HG03135 (cell line): Measurements from ENCODE around the gene SMC1A.
"Not testable (repeated sequence)": the region's sequence is repeated elsewhere in the genome, so short reads cannot be mapped to it uniquely, and the experiment has no call there.

Experiments
- ATAC-seq: cut with Tn5 transposase; IDR thresholded peaks from one replicate; pipeline ENCODE4 v1.9.1; 2021; ENCODE audit warnings: mild to moderate bottlenecking, moderate library complexity; ENCODE audit not compliant: unreplicated experiment

SMC1A gene

DNA sequence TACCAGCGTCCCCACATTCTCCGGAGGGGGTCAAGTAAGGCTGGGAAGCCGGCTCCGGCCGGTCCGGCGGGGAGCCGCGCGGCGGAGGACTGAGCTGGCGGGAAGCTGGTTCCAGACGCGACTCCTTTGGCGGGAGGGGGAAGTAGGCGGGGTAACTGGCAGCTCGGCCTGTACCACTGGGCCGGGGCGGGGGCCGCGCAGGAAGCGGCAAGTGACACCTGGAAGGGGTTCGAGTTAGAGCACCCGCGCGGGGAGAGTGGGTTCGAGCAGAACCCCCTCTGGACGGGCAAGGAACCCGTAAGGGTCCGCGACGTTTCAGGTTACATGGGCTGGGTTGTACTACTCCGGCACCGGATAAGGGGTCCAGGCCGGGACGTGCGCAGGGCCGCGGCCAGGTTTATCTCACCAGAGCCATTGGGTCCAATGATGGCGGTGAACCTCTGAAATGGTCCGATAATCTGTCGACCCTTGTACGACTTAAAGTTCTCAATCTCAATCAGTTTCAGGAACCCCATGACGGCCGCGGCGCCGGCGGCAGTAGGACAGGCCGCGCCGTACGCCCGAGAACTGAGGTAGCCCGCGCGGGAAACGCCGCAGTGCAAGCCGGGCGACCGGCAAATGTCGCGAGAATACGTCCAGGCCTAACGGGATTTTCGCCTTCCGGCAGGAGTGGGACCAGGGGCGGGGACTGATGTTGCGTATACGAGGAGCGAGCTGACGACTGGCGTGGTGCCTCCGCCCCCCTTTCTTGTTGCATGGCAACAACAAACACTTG, at the start of gene SMC1A:
Gene SMC1A, minus strand, starts transcription at position 569 of the 775 bp plus-strand sequence. Its CDS starts 54 bp downstream, at position 515.
- ATAC-seq: peak; percentile 91

- ATAC-seq: no peak
Measured at GRCh38 chrX:53471346-53471745, 48.9 kb upstream of the SMC1A start.

DNA sequence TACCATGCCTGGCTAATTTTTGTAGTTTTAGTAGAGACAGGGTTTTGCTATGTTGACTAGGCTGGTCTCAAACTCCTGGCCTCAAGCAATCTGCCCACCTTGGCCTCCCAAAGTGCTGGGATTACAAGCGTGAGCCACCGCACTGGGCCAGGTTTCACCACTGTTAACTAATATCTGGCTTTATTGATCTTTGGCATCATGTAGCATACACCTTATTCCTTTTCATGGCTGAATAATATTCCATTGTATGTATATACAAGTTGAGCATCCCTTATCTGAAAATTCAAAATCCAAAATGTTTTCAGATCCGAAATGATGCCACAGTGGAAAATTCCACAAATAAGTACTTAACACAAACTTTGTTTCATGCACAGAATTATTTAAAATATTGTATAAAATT, 46.2 kb upstream of the SMC1A start:
- ATAC-seq: not testable (repeated sequence)

DNA sequence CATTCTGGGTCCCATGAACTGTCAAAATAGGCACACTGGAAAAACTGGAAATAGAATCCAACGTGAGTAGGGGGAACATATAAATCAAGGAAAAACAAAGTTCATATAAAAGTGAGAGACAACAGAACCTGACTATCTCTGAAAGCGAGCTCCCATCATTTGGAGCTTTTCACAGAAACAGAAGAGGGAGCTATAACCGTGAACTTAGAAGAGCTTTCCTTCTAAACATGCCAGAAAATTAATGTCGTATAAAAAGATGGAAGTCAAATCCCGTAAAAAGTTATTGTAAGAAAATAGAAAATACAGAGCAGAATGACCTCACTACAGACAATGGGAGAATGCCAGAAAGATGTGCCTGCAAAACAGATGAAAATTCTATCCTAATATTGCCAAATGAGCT, 35.6 kb upstream of the SMC1A start:
- ATAC-seq: no peak

DNA sequence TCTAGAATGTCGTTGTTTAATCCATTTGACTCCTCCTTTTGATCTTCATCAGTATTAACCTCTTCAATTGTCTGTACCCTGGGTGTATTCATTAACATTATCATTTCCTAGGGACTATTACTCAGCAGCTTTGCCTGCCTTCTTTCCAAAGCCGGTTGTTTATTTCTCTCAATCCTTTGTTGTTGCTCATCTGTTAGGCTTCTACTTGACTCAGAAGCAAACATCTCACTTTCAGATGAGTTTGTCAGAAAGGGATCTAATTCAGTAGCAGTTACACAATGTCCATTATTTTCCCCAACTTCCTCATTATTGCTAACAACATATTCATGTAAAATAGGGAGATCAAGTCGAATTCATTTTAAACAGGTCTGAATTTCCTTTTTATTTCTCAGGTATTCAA, 33.8 kb upstream of the SMC1A start:
- ATAC-seq: no peak

- no peak for ATAC-seq
Measured at GRCh38 chrX:53452812-53453211, 30.4 kb upstream of the SMC1A start.

DNA sequence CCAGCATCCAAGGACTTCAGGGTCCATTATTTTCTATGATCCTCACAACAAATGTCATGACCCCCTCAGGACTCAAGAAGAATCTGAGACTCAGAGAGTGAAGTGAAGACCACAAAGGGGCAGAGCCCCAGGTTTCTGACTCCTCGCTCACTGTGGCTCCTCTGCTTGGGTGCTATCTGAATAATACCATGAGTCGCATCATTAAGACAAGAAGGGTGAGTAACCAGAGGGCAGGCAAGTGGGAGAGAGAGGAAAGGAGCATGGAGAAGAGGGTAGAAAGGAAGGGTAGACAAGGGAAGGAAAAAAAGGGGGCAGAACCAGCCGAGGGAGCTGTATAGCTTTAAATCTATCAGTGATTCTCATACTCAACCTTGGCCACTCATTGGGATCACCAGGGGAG, 27.2 kb upstream of the SMC1A start:
- no peak for ATAC-seq

DNA sequence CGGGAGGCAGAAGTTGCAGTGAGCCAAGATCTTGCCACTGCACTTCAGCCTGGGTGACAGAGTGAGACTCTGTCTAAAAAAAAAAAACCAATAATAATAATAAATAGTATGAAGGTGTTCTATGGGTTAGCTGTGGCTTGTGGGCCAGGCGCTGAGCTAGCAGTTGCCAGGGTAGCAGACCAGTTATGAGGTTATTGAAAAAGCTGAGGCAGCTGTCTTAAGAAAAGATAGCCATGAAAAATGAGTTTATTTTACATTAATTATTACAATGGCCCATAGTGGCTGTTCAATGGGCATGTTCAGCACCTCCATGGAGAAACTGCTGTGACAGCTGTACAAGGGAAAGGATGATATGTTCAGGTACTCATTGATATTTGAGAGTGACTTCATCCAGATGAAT, 25.0 kb upstream of the SMC1A start:
- ATAC-seq: no peak

- no peak for ATAC-seq
Measured at GRCh38 chrX:53445977-53446376, 23.5 kb upstream of the SMC1A start.

DNA sequence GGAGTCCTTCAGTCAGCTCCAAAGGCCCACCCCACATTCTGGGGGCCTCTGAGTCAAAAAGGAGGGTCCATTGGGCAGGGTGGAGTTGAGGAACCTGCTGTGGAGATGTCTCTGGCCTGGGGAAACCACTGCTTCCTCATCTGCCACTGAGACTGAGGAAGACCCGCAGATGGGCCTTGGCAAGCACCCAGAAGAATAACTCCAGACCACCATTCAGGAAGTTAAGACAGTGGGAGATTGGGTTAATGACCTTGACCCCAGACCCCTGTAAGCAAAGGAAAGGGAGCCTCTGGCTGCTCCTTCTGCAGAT, 19.8 kb upstream of the SMC1A start:
- no peak for ATAC-seq

GRCh38 chrX:53441531-53442321, 19.3 kb upstream of the SMC1A start:
- ATAC-seq: peak; percentile 57

- ATAC-seq: no peak
Measured at GRCh38 chrX:53440621-53441517, 18.4 kb upstream of the SMC1A start.

GRCh38 chrX:53440101-53440500, 17.6 kb upstream of the SMC1A start:
- no peak for ATAC-seq

DNA sequence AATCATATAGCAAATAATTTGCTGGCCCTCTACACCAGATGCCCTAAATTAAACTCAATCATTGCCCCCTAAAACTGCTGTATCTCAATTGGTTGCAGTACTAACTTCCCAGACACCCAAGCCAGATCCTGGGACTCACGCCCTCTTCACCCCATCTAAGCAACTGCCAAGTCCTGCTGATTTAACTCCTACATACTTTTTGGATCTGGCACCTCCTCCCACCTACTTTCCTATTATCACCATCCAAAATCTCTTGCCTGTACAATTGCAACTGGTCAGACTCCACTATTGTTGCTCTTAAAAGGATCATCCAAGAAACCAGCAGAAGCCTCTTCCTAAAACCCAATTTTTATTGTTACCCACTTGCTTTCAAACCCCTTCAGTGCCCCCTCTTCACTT, 16.4 kb upstream of the SMC1A start:
- no peak for ATAC-seq

DNA sequence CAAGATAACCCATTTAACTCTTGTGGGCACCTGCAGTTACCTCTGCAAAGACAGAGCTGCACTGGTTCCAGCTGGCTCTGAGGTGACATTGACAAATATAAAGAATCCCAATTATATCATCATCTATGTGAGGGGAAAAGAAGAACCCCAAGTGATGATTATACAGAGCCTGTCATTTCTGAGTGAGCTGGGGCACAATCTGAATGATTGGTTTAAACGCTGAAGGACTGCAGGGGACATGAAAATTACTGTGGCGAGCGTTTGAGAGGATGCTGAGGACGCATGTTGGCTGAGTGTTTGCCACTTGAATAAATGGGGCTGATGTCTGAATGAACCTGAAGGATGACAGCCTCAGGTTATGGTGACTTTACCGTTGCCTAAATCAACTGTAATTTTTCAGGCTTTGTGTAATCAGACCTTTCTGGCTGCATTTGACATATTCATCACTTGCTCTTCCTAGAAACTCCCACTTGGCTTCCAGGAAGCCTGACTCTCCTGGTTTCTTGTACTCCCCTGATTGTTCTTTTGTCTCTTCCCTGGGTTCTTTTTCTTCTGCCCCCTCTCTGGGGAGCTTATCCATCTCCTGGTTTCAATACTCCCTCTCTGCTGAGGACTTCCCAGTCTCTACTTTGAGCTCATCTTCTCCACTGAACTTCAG, 15.8 kb upstream of the SMC1A start:
- ATAC-seq: no peak

DNA sequence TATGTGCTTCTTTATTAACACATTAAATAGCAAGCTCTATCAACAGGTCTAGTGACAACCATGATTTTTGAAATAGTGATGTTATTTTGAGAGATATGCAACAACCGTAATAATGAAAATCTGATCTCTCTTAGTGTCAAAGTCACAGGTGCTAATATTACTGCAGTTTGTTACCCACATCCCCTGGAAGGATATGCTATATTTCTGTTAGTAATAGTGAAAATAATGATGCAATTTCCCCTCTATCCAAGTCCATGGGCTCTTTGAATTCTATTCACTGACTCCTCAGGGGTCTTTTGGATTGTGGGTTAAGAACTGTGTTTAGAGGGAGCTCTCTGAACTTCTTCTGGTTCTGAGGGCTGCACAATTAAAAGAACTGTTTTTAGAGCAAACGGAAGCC, 14.8 kb upstream of the SMC1A start:
- ATAC-seq: no peak

- ATAC-seq: peak; percentile 67
Measured at GRCh38 chrX:53435997-53436396, 13.5 kb upstream of the SMC1A start.

- ATAC-seq: peak; percentile 94
Measured at GRCh38 chrX:53433651-53434639, 11.5 kb upstream of the SMC1A start, which contains the start of gene HSD17B10. HSD17B10 (minus strand) TSS chrX:53434370; CDS start chrX:53434345, 25 bp downstream.

GRCh38 chrX:53430231-53430630, 7.8 kb upstream of the SMC1A start:
- ATAC-seq: no peak

- no peak for ATAC-seq
Measured at GRCh38 chrX:53429755-53430154, 7.3 kb upstream of the SMC1A start.
